H9 (cell line): ENCODE measurements around the gene SLC29A1. TPM values are rescaled to one million over a fixed set of nuclear protein-coding genes. Genes with fewer than 3 reads are reported as not detected.

ENCODE experiments used
- DNase-seq: peaks from one replicate; pipeline ENCODE4 v3.0.0-alpha.2; 2017
- H2AFZ ChIP-seq: one replicate; pipeline ENCODE4 v1.6.1; 2013; ENCODE audit warnings: mild to moderate bottlenecking, low read length, control low read depth, moderate library complexity
- H2AK5ac ChIP-seq: 2 replicates; pipeline ENCODE4 v1.6.1; 2013; ENCODE audit warnings: low read length, control low read depth, mixed read lengths; ENCODE audit not compliant: insufficient read length
- H2BK120ac ChIP-seq: one replicate; pipeline ENCODE4 v1.6.1; 2013; ENCODE audit warnings: low read depth, mild to moderate bottlenecking, low read length, control low read depth, inconsistent platforms; ENCODE audit not compliant: poor library complexity, severe bottlenecking
- H2BK12ac ChIP-seq: 2 replicates; pipeline ENCODE4 v1.6.1; 2013; ENCODE audit warnings: low read length, control low read depth, mixed read lengths, low read depth; ENCODE audit not compliant: insufficient read length
- H2BK15ac ChIP-seq: 2 replicates; pipeline ENCODE4 v1.6.1; 2013; ENCODE audit warnings: low read depth, low read length, control low read depth
- H2BK20ac ChIP-seq: one replicate; pipeline ENCODE4 v1.6.1; 2013; ENCODE audit warnings: low read depth, mild to moderate bottlenecking, low read length, control low read depth, inconsistent platforms; ENCODE audit not compliant: poor library complexity, severe bottlenecking
- H2BK5ac ChIP-seq: 2 replicates; pipeline ENCODE4 v1.6.1; 2013; ENCODE audit warnings: low read length, control low read depth, mixed read lengths; ENCODE audit not compliant: insufficient read length
- H3K14ac ChIP-seq: 2 replicates; pipeline ENCODE4 v1.6.1; 2013; ENCODE audit warnings: low read length, control low read depth; ENCODE audit not compliant: insufficient read depth
- H3K18ac ChIP-seq: 2 replicates; pipeline ENCODE4 v1.6.1; 2013; ENCODE audit warnings: low read depth, mild to moderate bottlenecking, mixed read lengths, low read length, control low read depth; ENCODE audit not compliant: insufficient read length
- H3K23ac ChIP-seq: 2 replicates; pipeline ENCODE4 v1.6.1; 2013; ENCODE audit warnings: low read length, control low read depth, mixed read lengths, low read depth; ENCODE audit not compliant: insufficient read length
- H3K23me2 ChIP-seq: 2 replicates; pipeline ENCODE4 v1.6.1; 2013; ENCODE audit warnings: low read depth, mild to moderate bottlenecking, mixed read lengths, low read length, control low read depth; ENCODE audit not compliant: insufficient read length, poor library complexity, severe bottlenecking
- H3K27ac ChIP-seq: 2 replicates; pipeline ENCODE4 v1.5.1; 2013; ENCODE audit warnings: low read length, control low read depth, mixed read lengths, low read depth; ENCODE audit not compliant: insufficient read length
- H3K27me3 ChIP-seq: 2 replicates; pipeline ENCODE4 v1.6.1; 2013; ENCODE audit warnings: low read length, control low read depth, inconsistent platforms; ENCODE audit not compliant: insufficient read depth
- H3K4ac ChIP-seq: 2 replicates; pipeline ENCODE4 v1.6.1; 2013; ENCODE audit warnings: low read depth, mild to moderate bottlenecking, control low read depth, inconsistent platforms, low read length, moderate library complexity
- H3K4me1 ChIP-seq: 2 replicates; pipeline ENCODE4 v1.6.1; 2013; ENCODE audit warnings: low read length, control low read depth, inconsistent platforms; ENCODE audit not compliant: insufficient read depth
- H3K4me2 ChIP-seq: 2 replicates; pipeline ENCODE4 v1.6.1; 2013; ENCODE audit warnings: low read length, control low read depth, mixed read lengths; ENCODE audit not compliant: insufficient read length, insufficient read depth
- H3K56ac ChIP-seq: 2 replicates; pipeline ENCODE4 v1.6.1; 2013; ENCODE audit warnings: low read depth, mild to moderate bottlenecking, mixed read lengths, low read length, control low read depth; ENCODE audit not compliant: insufficient read length
- H3K79me1 ChIP-seq: 2 replicates; pipeline ENCODE4 v1.6.1; 2013; ENCODE audit warnings: low read depth, mild to moderate bottlenecking, moderate library complexity, low read length, control low read depth, inconsistent platforms; ENCODE audit not compliant: insufficient read depth, poor library complexity, severe bottlenecking
- H3K79me2 ChIP-seq: 2 replicates; pipeline ENCODE4 v1.6.1; 2013; ENCODE audit warnings: low read length, control low read depth, inconsistent platforms; ENCODE audit not compliant: insufficient read depth
- H3K9ac ChIP-seq: 2 replicates; pipeline ENCODE4 v1.6.1; 2013; ENCODE audit warnings: low read length, control low read depth, mixed read lengths; ENCODE audit not compliant: insufficient read length; ENCODE audit errors: extremely low read depth
- H3K9me3 ChIP-seq: one replicate; pipeline ENCODE4 v1.6.1; 2013; ENCODE audit warnings: low read depth, low read length, inconsistent platforms; ENCODE audit not compliant: control insufficient read depth
- H3T11ph ChIP-seq: one replicate; pipeline ENCODE4 v1.6.1; 2013; ENCODE audit warnings: mild to moderate bottlenecking, low read length, control low read depth, inconsistent platforms
- H4K20me1 ChIP-seq: one replicate; pipeline ENCODE4 v1.6.1; 2013; ENCODE audit not compliant: control insufficient read depth, insufficient read length, insufficient read depth
- H4K5ac ChIP-seq: 2 replicates; pipeline ENCODE4 v1.6.1; 2013; ENCODE audit warnings: low read depth, mild to moderate bottlenecking, mixed read lengths, low read length, control low read depth; ENCODE audit not compliant: insufficient read length
- H4K8ac ChIP-seq: replicated peaks from 2 replicates; pipeline ENCODE4 v1.6.1; 2013; ENCODE audit warnings: low read length, control low read depth, mixed read lengths, low read depth; ENCODE audit not compliant: insufficient read length
- H4K91ac ChIP-seq: 2 replicates; pipeline ENCODE4 v1.6.1; 2013; ENCODE audit warnings: low read depth, mild to moderate bottlenecking, moderate library complexity, mixed read lengths, low read length, control low read depth; ENCODE audit not compliant: insufficient read length
- H3K27ac Mint-ChIP-seq, 3 experiments: 2 replicates in 2 of 3; 3 replicates in 1 of 3; pipeline ENCODE4 v1.8.0; 2020 to 2021; ENCODE audit warnings: mixed read lengths in 3 of 3, mild to moderate bottlenecking in 1 of 3, moderate library complexity in 1 of 3
- H3K27me3 Mint-ChIP-seq: 2 replicates; pipeline ENCODE4 v1.8.0; 2021; ENCODE audit warnings: low read depth, mild to moderate bottlenecking, moderate library complexity, mixed read lengths
- H3K36me3 Mint-ChIP-seq, 3 experiments: 2 replicates in 2 of 3; 3 replicates in 1 of 3; pipeline ENCODE4 v1.8.0; 2020 to 2021; ENCODE audit warnings: low read depth in 3 of 3, mixed read lengths in 3 of 3; ENCODE audit not compliant: insufficient read depth in 1 of 3
- H3K4me1 Mint-ChIP-seq, 2 experiments: 2 replicates each; pipeline ENCODE4 v1.8.0; 2020; ENCODE audit warnings: mixed read lengths in 2 of 2
- H3K4me3 Mint-ChIP-seq, 2 experiments: 2 replicates in 1 of 2; 3 replicates in 1 of 2; pipeline ENCODE4 v1.8.0; 2020 to 2021; ENCODE audit warnings: mild to moderate bottlenecking in 2 of 2, mixed read lengths in 2 of 2, moderate library complexity in 1 of 2
- H3K9me3 Mint-ChIP-seq, 2 experiments: 2 replicates in 1 of 2; 3 replicates in 1 of 2; pipeline ENCODE4 v1.8.0; 2020; ENCODE audit warnings: mild to moderate bottlenecking in 2 of 2, mixed read lengths in 2 of 2, moderate library complexity in 1 of 2
- CTCF ChIP-seq: fragments of 200-600 bp; sonication (generic); conservative IDR thresholded peaks from 3 replicates; pipeline ENCODE4 v1.8.0; 2021; ENCODE audit warnings: antibody characterized with exemption, mild to moderate bottlenecking
- WGBS: extraction: QIAGEN DNeasy Blood & Tissue Kit; methylation state at CpG from one replicate; pipeline ENCODE4 v1.1.7; 2013; ENCODE audit warnings: missing lambda C conversion rate, low lambda C conversion rate, mixed read lengths; ENCODE audit not compliant: insufficient read length; ENCODE audit errors: extremely low coverage; 5-methylcytosine and 5-hydroxymethylcytosine counted together
- total RNA-seq: library from RNA; stranded (reverse); gene quantifications from 2 replicates; pipeline ENCODE4 v1.2.1, GENCODE V29; 2021

Gene SLC29A1
- total RNA-seq, 1 experiment from 2014 or later = 124 TPM

GRCh38 chr6:44258921-44259320, 35.5 kb downstream of the SLC29A1 start:
- no peak overlapping the region for H2BK12ac ChIP-seq
- no peak overlapping the region for H4K8ac ChIP-seq
- no peak overlapping the region for H2BK120ac ChIP-seq
- H2AK5ac ChIP-seq = no peak overlapping the region
- no peak overlapping the region for H3K4me2 ChIP-seq
- no peaks in the 10 kb centered on the region for H4K20me1 ChIP-seq
- no peak overlapping the region for H3K56ac ChIP-seq
- no CpG with 5 or more reads among the region's 3 CpGs for WGBS
- Mint-ChIP-seq H3K4me3 (no peak overlapping the region; a peak in 1 of 5 replicates), H3K27ac (no peak overlapping the region; a peak in 1 of 7 replicates), H3K27me3 (peaks cover 11% of the 10 kb centered on the region), H3K36me3 (peaks cover 4 to 41% (median 26%) of the 10 kb centered on the region in 3 experiments), H3K9me3 (no peaks in the 10 kb centered on the region), H3K4me1 (peaks cover 43 to 47% of the 10 kb centered on the region in 2 experiments)
- H3K9ac ChIP-seq = no peak overlapping the region
- no peak overlapping the region for H3T11ph ChIP-seq
- H2BK5ac ChIP-seq = no peak overlapping the region
- DNase-seq = no peak
- no peak overlapping the region for H3K18ac ChIP-seq
- no peak overlapping the region for H4K5ac ChIP-seq
- no peaks in the 10 kb centered on the region for H3K79me1 ChIP-seq
- peaks cover 7% of the 10 kb centered on the region for H3K23me2 ChIP-seq
- no peak overlapping the region for H2BK20ac ChIP-seq
- no peak overlapping the region for H2BK15ac ChIP-seq
- no peak overlapping the region for H2AFZ ChIP-seq
- no peak overlapping the region for H3K4ac ChIP-seq
- no peaks in the 10 kb centered on the region; the same call in 1 of the 2 replicates for H3K4me1 ChIP-seq
- no peaks in the 10 kb centered on the region for H3K27me3 ChIP-seq
- H3K14ac ChIP-seq = no peak overlapping the region
- no peak for TF ChIP-seq CTCF
- no peak overlapping the region for H3K27ac ChIP-seq
- no peaks in the 10 kb centered on the region for H3K9me3 ChIP-seq
- no peaks in the 10 kb centered on the region for H3K79me2 ChIP-seq
- H4K91ac ChIP-seq = no peak overlapping the region
- no peak overlapping the region for H3K23ac ChIP-seq
